B cell (primary cell): Measurements from ENCODE around the gene CPNE5. TPM values are rescaled to one million over a fixed set of nuclear protein-coding genes. Genes with fewer than 3 reads are reported as not detected.

Experiments
- ATAC-seq: fragments of 200-7000 bp; cut with Tn5 transposase; one replicate; pipeline ENCODE4 v1.10.0; 2021; ENCODE audit warnings: low read depth, mild to moderate bottlenecking, moderate number of reproducible peaks, moderate library complexity
- CTCF ChIA-PET: fragments of 350-600 bp; sonication (Branson Sonifier 250); formaldehyde crosslinking; loops from one replicate; lab custom pipeline; 2021; ENCODE audit warnings: antibody characterized with exemption, inconsistent platforms; lab: Charles Lee
- POLR2A ChIA-PET: fragments of 350-600 bp; sonication (Branson Sonifier 250); formaldehyde crosslinking; loops from one replicate; lab custom pipeline; 2021; ENCODE audit warnings: antibody characterized with exemption; lab: Charles Lee
- DNase-seq: peaks from one replicate; pipeline ENCODE4 v3.0.0; 2013
- H2AFZ ChIP-seq: 2 replicates; pipeline ENCODE4 v1.6.1; 2012; ENCODE audit warnings: mild to moderate bottlenecking, low read depth, low read length; ENCODE audit not compliant: insufficient read depth, poor library complexity, severe bottlenecking
- H3K27ac ChIP-seq, 2 donors: 1 replicate in 1 of 2; 2 replicates in 1 of 2; pipeline ENCODE4 v1.5.1; 2012 to 2013; ENCODE audit warnings: low read length in 2 of 2, mild to moderate bottlenecking in 2 of 2, moderate library complexity in 1 of 2
- H3K27me3 ChIP-seq, 4 experiments: fragments of 200-600 bp in 1 of 4; sonication (generic) in 1 of 4; replicated peaks in 1 of 4; 1 replicate in 2 of 4; 2 replicates in 2 of 4; pipeline versions ENCODE4 v1.6.1 to v1.7.0; 2013 to 2016; ENCODE audit warnings: low read length in 3 of 4, mild to moderate bottlenecking in 2 of 4, mixed read lengths in 1 of 4, moderate library complexity in 1 of 4; ENCODE audit not compliant: insufficient read depth in 4 of 4, control insufficient read depth in 3 of 4; ENCODE audit errors: control extremely low read depth in 1 of 4
- H3K36me3 ChIP-seq, 2 experiments: replicated peaks in 1 of 2; 1 replicate in 1 of 2; 2 replicates in 1 of 2; pipeline versions ENCODE4 v1.6.1 to v1.7.1; 2013; ENCODE audit warnings: low read length in 1 of 2; ENCODE audit not compliant: insufficient read depth in 2 of 2, control insufficient read depth in 1 of 2; ENCODE audit errors: control extremely low read depth in 1 of 2, extremely low read depth in 1 of 2
- H3K4me1 ChIP-seq, 2 donors: fragments of 200-600 bp in 1 of 2; sonication (generic) in 1 of 2; 1 replicate in 1 of 2; 2 replicates in 1 of 2; pipeline versions ENCODE4 v1.5.1 to v1.6.1; 2013 to 2017; ENCODE audit warnings: low read length in 2 of 2; ENCODE audit not compliant: control insufficient read depth in 2 of 2, insufficient read depth in 2 of 2
- H3K4me2 ChIP-seq: replicated peaks from 2 replicates; pipeline ENCODE3; 2012; ENCODE audit warnings: mild to moderate bottlenecking, low read depth, low read length; ENCODE audit not compliant: poor library complexity, severe bottlenecking
- H3K4me3 ChIP-seq, 5 experiments: fragments of 200-600 bp in 1 of 5; sonication (generic) in 1 of 5; 1 replicate in 3 of 5; 2 replicates in 2 of 5; pipeline versions ENCODE4 v1.5.1 to v1.7.0; 2011 to 2016; ENCODE audit warnings: low read length in 4 of 5, mild to moderate bottlenecking in 4 of 5, low read depth in 2 of 5, control low read depth in 1 of 5, moderate library complexity in 1 of 5; ENCODE audit not compliant: insufficient read depth in 1 of 5; ENCODE audit errors: control extremely low read depth in 1 of 5, extremely low read depth in 1 of 5
- H3K79me2 ChIP-seq: fragments of 200-600 bp; sonication (generic); one replicate; pipeline ENCODE4 v1.6.0; 2016; ENCODE audit warnings: low read length; ENCODE audit not compliant: control insufficient read depth, insufficient read depth
- H3K9ac ChIP-seq: fragments of 200-600 bp; sonication (generic); 2 replicates; pipeline ENCODE4 v1.6.1; 2017; ENCODE audit warnings: mild to moderate bottlenecking, low read length, moderate library complexity
- H3K9me3 ChIP-seq, 3 donors: one replicate each; pipeline versions ENCODE4 v1.6.1 to v1.7.1; 2013; ENCODE audit warnings: low read length in 2 of 3; ENCODE audit not compliant: control insufficient read depth in 2 of 3, insufficient read depth in 1 of 3; ENCODE audit errors: control extremely low read depth in 1 of 3
- H4K20me1 ChIP-seq: 2 replicates; pipeline ENCODE4 v1.6.0; 2012; ENCODE audit warnings: mild to moderate bottlenecking, low read length; ENCODE audit not compliant: insufficient read depth, control insufficient read depth, poor library complexity, severe bottlenecking
- H3K27ac Mint-ChIP-seq: one replicate; pipeline ENCODE4 v1.8.0; 2021; ENCODE audit warnings: mixed read lengths
- H3K27me3 Mint-ChIP-seq: one replicate; pipeline ENCODE4 v1.8.0; 2021; ENCODE audit warnings: mixed read lengths
- H3K4me1 Mint-ChIP-seq: one replicate; pipeline ENCODE4 v1.8.0; 2021; ENCODE audit warnings: mixed read lengths
- H3K4me3 Mint-ChIP-seq: one replicate; pipeline ENCODE4 v1.8.0; 2021; ENCODE audit warnings: mixed read lengths
- H3K9me3 Mint-ChIP-seq: one replicate; pipeline ENCODE4 v1.8.0; 2022; ENCODE audit warnings: mixed read lengths; ENCODE audit not compliant: insufficient read depth
- EZH2 ChIP-seq: IDR thresholded peaks from 2 replicates; pipeline ENCODE4 v1.6.1; 2012; ENCODE audit warnings: borderline replicate concordance, low read depth, mild to moderate bottlenecking, moderate library complexity, low read length; ENCODE audit not compliant: insufficient read depth, poor library complexity, severe bottlenecking
- WGBS: methylation state at CpG from one replicate; pipeline ENCODE4 v1.1.5; 2013; ENCODE audit warnings: missing lambda C conversion rate; ENCODE audit not compliant: insufficient coverage; 5-methylcytosine and 5-hydroxymethylcytosine counted together
- intact Hi-C: fragments of 100-400 bp; cut with micrococcal nuclease; formaldehyde crosslinking; loops from one replicate; pipeline ENCODE4 v1.10.0; 2022
- polyA plus RNA-seq: library from polyadenylated mRNA; depleted of rRNA; stranded (reverse); fragments of >200 nt; gene quantifications from 2 replicates; pipeline ENCODE4 v1.2.3, GENCODE V29; 2012
- total RNA-seq, 2 donors: library from RNA; stranded (reverse); fragments of 120-200 nt in 1 of 2; gene quantifications; 1 replicate in 1 of 2; 2 replicates in 1 of 2; pipeline versions ENCODE4 v1.2.3 to v1.2.4, GENCODE V29; 2013 to 2022
- TF ChIP-seq, protein P1 (sequence below): fragments of 200-600 bp; IDR thresholded peaks from one replicate; pipeline ENCODE4 v1.8.0; 2022; ENCODE audit warnings: antibody characterized with exemption, mild to moderate bottlenecking

Gene CPNE5
- total and polyA plus RNA-seq, 2 donors (not counting 1 experiment from before 2014, with no cell fraction given), result 49.8 to 357 TPM

DNA sequence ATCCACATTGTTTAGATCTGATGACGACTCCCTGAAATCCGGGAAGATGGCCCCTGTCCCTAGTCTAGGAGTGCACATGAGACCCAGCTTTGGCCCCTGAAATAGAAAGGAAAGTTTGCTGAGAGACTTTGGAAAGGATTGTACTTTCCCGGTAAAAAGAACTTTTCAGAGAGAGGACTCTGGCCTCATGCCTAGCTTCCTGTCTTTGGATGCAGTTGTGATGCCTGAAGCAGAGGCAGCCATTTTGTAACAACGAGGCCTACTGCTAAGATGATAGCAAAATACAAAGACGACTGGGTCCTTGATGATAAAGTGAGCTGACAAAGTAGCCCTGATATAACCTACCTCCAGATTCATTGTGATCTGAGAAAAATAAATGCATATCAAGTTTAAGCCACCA is 6.9 kb downstream of the CPNE5 start:
- Histone ChIP-seq H3K4me1 (peaks cover 0 to 3% of the 10 kb centered on the region in 2 donors), H3K27me3 (peaks cover 0 to 13% (median 4%) of the 10 kb centered on the region in 4 experiments), H3K4me3 (no peak overlapping the region), H3K9me3 (peaks cover 0 to 7% (median 0%) of the 10 kb centered on the region in 3 donors), H4K20me1 (no peaks in the 10 kb centered on the region), H3K4me2 (no peak overlapping the region), H2AFZ (no peak overlapping the region), H3K36me3 (no peaks in the 10 kb centered on the region), H3K27ac (no peak overlapping the region), H3K79me2 (no peaks in the 10 kb centered on the region), H3K9ac (no peak overlapping the region)
- Mint-ChIP-seq H3K27ac (no peak overlapping the region), H3K9me3 (no peaks in the 10 kb centered on the region), H3K27me3 (peaks cover 18% of the 10 kb centered on the region), H3K4me3 (no peak overlapping the region), H3K4me1 (peaks cover 3% of the 10 kb centered on the region)
- 100% methylated on average over 3 of the region's 5 CpGs for WGBS
- intact Hi-C loops, result no loop called here
- DNase-seq (no peak), ATAC-seq (no peak)
- TF ChIP-seq EZH2, result no peak
- TF ChIP-seq, protein P1, sequence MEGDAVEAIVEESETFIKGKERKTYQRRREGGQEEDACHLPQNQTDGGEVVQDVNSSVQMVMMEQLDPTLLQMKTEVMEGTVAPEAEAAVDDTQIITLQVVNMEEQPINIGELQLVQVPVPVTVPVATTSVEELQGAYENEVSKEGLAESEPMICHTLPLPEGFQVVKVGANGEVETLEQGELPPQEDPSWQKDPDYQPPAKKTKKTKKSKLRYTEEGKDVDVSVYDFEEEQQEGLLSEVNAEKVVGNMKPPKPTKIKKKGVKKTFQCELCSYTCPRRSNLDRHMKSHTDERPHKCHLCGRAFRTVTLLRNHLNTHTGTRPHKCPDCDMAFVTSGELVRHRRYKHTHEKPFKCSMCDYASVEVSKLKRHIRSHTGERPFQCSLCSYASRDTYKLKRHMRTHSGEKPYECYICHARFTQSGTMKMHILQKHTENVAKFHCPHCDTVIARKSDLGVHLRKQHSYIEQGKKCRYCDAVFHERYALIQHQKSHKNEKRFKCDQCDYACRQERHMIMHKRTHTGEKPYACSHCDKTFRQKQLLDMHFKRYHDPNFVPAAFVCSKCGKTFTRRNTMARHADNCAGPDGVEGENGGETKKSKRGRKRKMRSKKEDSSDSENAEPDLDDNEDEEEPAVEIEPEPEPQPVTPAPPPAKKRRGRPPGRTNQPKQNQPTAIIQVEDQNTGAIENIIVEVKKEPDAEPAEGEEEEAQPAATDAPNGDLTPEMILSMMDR, result no peak
- ChIA-PET POLR2A (no interaction called here), CTCF (no interaction called here)

DNA sequence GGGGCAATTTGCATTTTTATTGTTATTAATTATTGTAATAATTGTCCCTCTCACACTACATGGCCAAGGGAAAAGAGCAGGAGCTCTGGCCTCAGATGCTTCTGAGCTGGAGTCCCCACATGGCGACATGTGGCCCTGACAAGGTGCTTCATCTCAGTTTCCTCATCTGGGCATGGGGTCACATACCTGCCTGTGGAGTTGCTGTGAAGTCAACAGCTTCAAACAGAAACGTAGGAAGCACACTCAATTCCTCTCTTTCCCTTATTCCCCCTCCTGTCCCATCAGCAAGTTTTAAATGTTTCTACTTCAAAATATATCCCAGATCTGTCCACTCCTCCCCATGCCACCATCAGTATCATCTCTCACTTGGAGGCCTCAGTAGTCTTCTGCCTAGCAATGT is 8.7 kb downstream of the CPNE5 start:
- Histone ChIP-seq H3K4me3 (no peak overlapping the region), H3K36me3 (no peaks in the 10 kb centered on the region), H3K9me3 (peaks cover 0 to 7% (median 0%) of the 10 kb centered on the region in 3 donors), H3K4me2 (no peak overlapping the region), H3K27ac (no peak overlapping the region), H3K79me2 (no peaks in the 10 kb centered on the region), H3K4me1 (peaks cover 0 to 3% of the 10 kb centered on the region in 2 donors), H2AFZ (no peak overlapping the region), H3K9ac (no peak overlapping the region), H4K20me1 (no peaks in the 10 kb centered on the region), H3K27me3 (peaks cover 0 to 26% (median 4%) of the 10 kb centered on the region in 4 experiments)
- ATAC-seq (no peak), DNase-seq (no peak)
- peaks cover 27% of the 10 kb centered on the region for H3K27me3 Mint-ChIP-seq
- no peak for TF ChIP-seq EZH2
- TF ChIP-seq, protein P1, result no peak
- H3K4me3 Mint-ChIP-seq, result no peak overlapping the region
- ChIA-PET POLR2A (no interaction called here), CTCF (interaction anchor here (1.2 kb wide), 1 partner anchor 55 kb away, joined by 3 read pairs; no protein-coding TSS in a partner anchor)
- WGBS, result 91% methylated on average over 2 of the region's 2 CpGs
- intact Hi-C loops, result no loop called here
- H3K9me3 Mint-ChIP-seq, result no peaks in the 10 kb centered on the region
- H3K27ac Mint-ChIP-seq, result no peak overlapping the region
- peaks cover 3% of the 10 kb centered on the region for H3K4me1 Mint-ChIP-seq
